KMS-11 (cell line): Measurements from ENCODE around the gene GCH1.
"Not testable (repeated sequence)": the region's sequence is repeated elsewhere in the genome, so short reads cannot be mapped to it uniquely, and the experiment has no call there.

ENCODE experiments used
- H2AFZ ChIP-seq: fragments of 200-600 bp; sonication (generic); 2 replicates; pipeline ENCODE4 v1.6.1; 2016; ENCODE audit warnings: antibody characterized with exemption, mixed run types, low read depth
- H3K27ac ChIP-seq: fragments of 200-600 bp; sonication (generic); 2 replicates; pipeline ENCODE4 v1.6.1; 2016; ENCODE audit warnings: mild to moderate bottlenecking, mixed run types
- H3K27me3 ChIP-seq: fragments of 200-600 bp; sonication (generic); 2 replicates; pipeline ENCODE4 v1.6.1; 2017; ENCODE audit warnings: mild to moderate bottlenecking, low read depth, mixed run types, moderate library complexity; ENCODE audit not compliant: insufficient read depth
- H3K36me3 ChIP-seq: fragments of 200-600 bp; sonication (generic); 2 replicates; pipeline ENCODE4 v1.6.1; 2017; ENCODE audit warnings: mild to moderate bottlenecking, mixed run types; ENCODE audit not compliant: insufficient read depth
- H3K4me1 ChIP-seq: fragments of 200-600 bp; sonication (generic); 2 replicates; pipeline ENCODE4 v1.6.1; 2016; ENCODE audit warnings: mild to moderate bottlenecking, low read depth, mixed run types; ENCODE audit not compliant: poor library complexity, severe bottlenecking
- H3K4me2 ChIP-seq: fragments of 200-600 bp; sonication (generic); 2 replicates; pipeline ENCODE4 v1.7.0; 2016; ENCODE audit warnings: mild to moderate bottlenecking, mixed run types
- H3K4me3 ChIP-seq: fragments of 200-600 bp; sonication (generic); IDR thresholded peaks from 2 replicates; pipeline ENCODE4 v1.6.1; 2017; ENCODE audit warnings: low read depth, low read length, mixed read lengths; ENCODE audit not compliant: insufficient read depth
- H3K79me2 ChIP-seq: fragments of 200-600 bp; sonication (generic); 2 replicates; pipeline ENCODE4 v1.6.1; 2016; ENCODE audit warnings: low read depth, mixed run types; ENCODE audit not compliant: insufficient read depth
- H3K9ac ChIP-seq: fragments of 200-600 bp; sonication (generic); 2 replicates; pipeline ENCODE4 v1.6.1; 2016; ENCODE audit warnings: mild to moderate bottlenecking, mixed run types
- H4K20me1 ChIP-seq: fragments of 200-600 bp; sonication (generic); 2 replicates; pipeline ENCODE4 v1.6.1; 2016; ENCODE audit warnings: mild to moderate bottlenecking, mixed run types; ENCODE audit not compliant: insufficient read depth
- CTCF ChIP-seq: fragments of 200-600 bp; sonication (generic); conservative IDR thresholded peaks from 2 replicates; pipeline ENCODE4 v1.6.1; 2017; ENCODE audit warnings: low read depth, mild to moderate bottlenecking, antibody characterized with exemption, low read length, moderate library complexity, mixed read lengths

GCH1 gene

GRCh38 chr14:54927551-54927950 is 24.9 kb upstream of the GCH1 start:
- TF ChIP-seq CTCF, result no peak
- Histone ChIP-seq H3K4me2 (no peak overlapping the region), H2AFZ (no peak overlapping the region), H3K4me1 (no peaks in the 10 kb centered on the region), H3K79me2 (no peaks in the 10 kb centered on the region), H3K27me3 (no peaks in the 10 kb centered on the region), H3K9ac (no peak overlapping the region), H3K27ac (no peak overlapping the region), H3K4me3 (no peak overlapping the region), H4K20me1 (no peaks in the 10 kb centered on the region), H3K36me3 (no peaks in the 10 kb centered on the region)

GRCh38 chr14:54926570-54926969 is 23.9 kb upstream of the GCH1 start:
- H3K4me3 ChIP-seq, H3K27ac ChIP-seq, H3K4me1 ChIP-seq, H3K4me2 ChIP-seq, H2AFZ ChIP-seq, H4K20me1 ChIP-seq, H3K9ac ChIP-seq, H3K79me2 ChIP-seq, H3K36me3 ChIP-seq, H3K27me3 ChIP-seq: not testable (repeated sequence)

- no peak for TF ChIP-seq CTCF
- no peaks in the 10 kb centered on the region for H3K79me2 ChIP-seq
- no peaks in the 10 kb centered on the region for H3K36me3 ChIP-seq
- H3K9ac ChIP-seq, result no peak overlapping the region
- H3K4me3 ChIP-seq, result no peak overlapping the region
- no peaks in the 10 kb centered on the region for H4K20me1 ChIP-seq
- no peak overlapping the region for H3K4me2 ChIP-seq
- no peak overlapping the region for H3K27ac ChIP-seq
- H3K27me3 ChIP-seq, result no peaks in the 10 kb centered on the region
- no peak overlapping the region for H2AFZ ChIP-seq
- H3K4me1 ChIP-seq, result no peaks in the 10 kb centered on the region
Observed at GRCh38 chr14:54922598-54922997, 20.0 kb upstream of the GCH1 start.

- no peak for TF ChIP-seq CTCF
- Histone ChIP-seq H3K27me3 (no peaks in the 10 kb centered on the region), H3K79me2 (no peaks in the 10 kb centered on the region), H3K9ac (no peak overlapping the region), H2AFZ (no peak overlapping the region), H3K4me1 (no peaks in the 10 kb centered on the region), H3K27ac (no peak overlapping the region), H3K36me3 (no peaks in the 10 kb centered on the region), H3K4me3 (no peak overlapping the region), H3K4me2 (no peak overlapping the region), H4K20me1 (no peaks in the 10 kb centered on the region)
Observed at GRCh38 chr14:54920052-54920451, 17.4 kb upstream of the GCH1 start.

- Histone ChIP-seq H3K4me1 (no peaks in the 10 kb centered on the region), H3K36me3 (no peaks in the 10 kb centered on the region), H2AFZ (no peak overlapping the region), H3K4me2 (no peak overlapping the region), H3K27ac (no peak overlapping the region), H4K20me1 (no peaks in the 10 kb centered on the region), H3K4me3 (no peak overlapping the region), H3K9ac (no peak overlapping the region), H3K27me3 (no peaks in the 10 kb centered on the region), H3K79me2 (no peaks in the 10 kb centered on the region)
- TF ChIP-seq CTCF, result no peak
Observed at GRCh38 chr14:54919330-54919729, 16.7 kb upstream of the GCH1 start.
